SU-DHL-6 (cell line): ENCODE data around the gene USP43.

ENCODE experiments used
- H2AFZ ChIP-seq: fragments of 200-600 bp; sonication (generic); 2 replicates; pipeline ENCODE4 v1.6.1; 2014; ENCODE audit warnings: low read depth, mild to moderate bottlenecking, moderate library complexity, mixed read lengths, antibody characterized with exemption, low read length; ENCODE audit not compliant: severe bottlenecking
- H3F3A ChIP-seq: fragments of 200-600 bp; shearing (Covaris generic); 2 replicates; pipeline ENCODE4 v1.6.0; 2016; ENCODE audit warnings: antibody characterized with exemption, mild to moderate bottlenecking; ENCODE audit not compliant: insufficient read depth
- H3K27ac ChIP-seq: fragments of 200-600 bp; sonication (generic); 2 replicates; pipeline ENCODE4 v1.5.1; 2016; ENCODE audit warnings: low read depth, mild to moderate bottlenecking, low read length, moderate library complexity, mixed read lengths
- H3K27me3 ChIP-seq: fragments of 200-600 bp; sonication (generic), shearing (Covaris generic); 2 replicates; pipeline ENCODE4 v1.6.0; 2014; ENCODE audit warnings: mild to moderate bottlenecking, low read length
- H3K36me3 ChIP-seq: fragments of 200-600 bp; sonication (generic); 2 replicates; pipeline ENCODE4 v1.6.1; 2014; ENCODE audit warnings: mild to moderate bottlenecking, low read length, mixed read lengths
- H3K4me2 ChIP-seq: fragments of 300-600, 200-600 bp; shearing (Covaris generic), sonication (generic); 2 replicates; pipeline ENCODE4 v1.6.0; 2014; ENCODE audit warnings: low read length, low read depth, mild to moderate bottlenecking; ENCODE audit not compliant: poor library complexity, severe bottlenecking
- H3K4me3 ChIP-seq: fragments of 200-600 bp; sonication (generic); 2 replicates; pipeline ENCODE4 v1.5.1; 2014; ENCODE audit warnings: antibody characterized with exemption, low read length, mild to moderate bottlenecking, mixed read lengths; ENCODE audit not compliant: insufficient read depth, poor library complexity, severe bottlenecking
- H3K79me2 ChIP-seq: fragments of 200-600 bp; sonication (generic); 2 replicates; pipeline ENCODE4 v1.6.1; 2014; ENCODE audit warnings: mild to moderate bottlenecking, low read length, moderate library complexity; ENCODE audit not compliant: insufficient read depth
- H3K9ac ChIP-seq: fragments of 200-600 bp; sonication (generic); 2 replicates; pipeline ENCODE4 v1.7.0; 2014; ENCODE audit warnings: mild to moderate bottlenecking, low read length
- H3K9me2 ChIP-seq: fragments of 200-600 bp; sonication (generic); replicated peaks from 2 replicates; pipeline ENCODE4 v1.6.1; 2014; ENCODE audit warnings: low read length; ENCODE audit not compliant: insufficient read depth
- H3K9me3 ChIP-seq: fragments of 200-600 bp; sonication (generic); 2 replicates; pipeline ENCODE4 v1.6.1; 2014; ENCODE audit warnings: low read length, mixed read lengths; ENCODE audit not compliant: insufficient read depth
- H4K20me1 ChIP-seq: fragments of 200-600 bp; sonication (generic); 2 replicates; pipeline ENCODE4 v1.6.1; 2014; ENCODE audit warnings: low read depth, mild to moderate bottlenecking, antibody characterized with exemption, low read length, moderate library complexity, mixed read lengths
- CTCF ChIP-seq: fragments of 200-600 bp; sonication (generic); IDR thresholded peaks from one replicate; pipeline ENCODE4 v1.5.1; 2017; ENCODE audit warnings: antibody characterized with exemption, mild to moderate bottlenecking, low read length, moderate library complexity; ENCODE audit not compliant: insufficient read depth, poor library complexity, severe bottlenecking
- EZH2phosphoT487 ChIP-seq: fragments of 200-600 bp; sonication (generic), shearing (Covaris generic); conservative IDR thresholded peaks from 2 replicates; pipeline ENCODE4 v1.6.1; 2018; ENCODE audit warnings: mild to moderate bottlenecking, antibody characterized with exemption, low read length, moderate library complexity, mixed read lengths

The USP43 gene

GRCh38 chr17:9693755-9694154 lies 48.4 kb downstream of the USP43 start:
- no peaks in the 10 kb centered on the region for H3K36me3 ChIP-seq

GRCh38 chr17:9696279-9697044 lies 51.1 kb downstream of the USP43 start:
- TF ChIP-seq EZH2phosphoT487, result no peak
- TF ChIP-seq CTCF, result no peak
- H3K36me3 ChIP-seq, result no peaks in the 10 kb centered on the region
- no peaks in the 10 kb centered on the region for H4K20me1 ChIP-seq
- no peaks in the 10 kb centered on the region for H3F3A ChIP-seq
- H3K4me2 ChIP-seq, result no peak overlapping the region
- H3K9me2 ChIP-seq, result no peaks in the 10 kb centered on the region
- H2AFZ ChIP-seq, result no peak overlapping the region
- H3K9me3 ChIP-seq, result no peaks in the 10 kb centered on the region
- no peak overlapping the region for H3K9ac ChIP-seq
- no peaks in the 10 kb centered on the region for H3K27me3 ChIP-seq
- H3K27ac ChIP-seq, result no peak overlapping the region
- H3K4me3 ChIP-seq, result no peak overlapping the region
- no peaks in the 10 kb centered on the region for H3K79me2 ChIP-seq

More at GRCh38 chr17:9693755-9694154, 48.4 kb downstream of the USP43 start:
- H3K27ac ChIP-seq, result no peak overlapping the region
- H3K4me2 ChIP-seq, result no peak overlapping the region
- TF ChIP-seq CTCF (no peak), EZH2phosphoT487 (no peak)
- H3F3A ChIP-seq, result no peaks in the 10 kb centered on the region
- H2AFZ ChIP-seq, result no peak overlapping the region
- no peaks in the 10 kb centered on the region for H3K9me2 ChIP-seq
- H3K79me2 ChIP-seq, result no peaks in the 10 kb centered on the region
- H3K27me3 ChIP-seq, result no peaks in the 10 kb centered on the region
- no peak overlapping the region for H3K9ac ChIP-seq
- H4K20me1 ChIP-seq, result no peaks in the 10 kb centered on the region
- no peaks in the 10 kb centered on the region for H3K9me3 ChIP-seq
- H3K4me3 ChIP-seq, result no peak overlapping the region

GRCh38 chr17:9700136-9700535 lies 54.8 kb downstream of the USP43 start:
- no peaks in the 10 kb centered on the region for H3K9me2 ChIP-seq
- no peak overlapping the region for H2AFZ ChIP-seq
- H3F3A ChIP-seq, result no peaks in the 10 kb centered on the region
- no peaks in the 10 kb centered on the region for H3K27me3 ChIP-seq
- H3K9ac ChIP-seq, result no peak overlapping the region
- H3K4me3 ChIP-seq, result no peak overlapping the region
- no peak overlapping the region for H3K4me2 ChIP-seq
- TF ChIP-seq EZH2phosphoT487 (no peak), CTCF (no peak)
- no peaks in the 10 kb centered on the region for H4K20me1 ChIP-seq
- no peaks in the 10 kb centered on the region for H3K9me3 ChIP-seq
- no peaks in the 10 kb centered on the region for H3K36me3 ChIP-seq
- no peaks in the 10 kb centered on the region for H3K79me2 ChIP-seq
- H3K27ac ChIP-seq, result no peak overlapping the region
